CD14-positive monocyte (primary cell): Measurements from ENCODE around the gene GALNT17. TPM values are rescaled to one million over a fixed set of nuclear protein-coding genes. Genes with fewer than 3 reads are reported as not detected.

Experiments used
- DNase-seq, 3 donors: peaks; one replicate each; pipeline ENCODE4 v3.0.0-alpha.2; 2011 to 2022
- H2AFZ ChIP-seq: 2 replicates; pipeline ENCODE4 v1.6.0; 2012; ENCODE audit warnings: mild to moderate bottlenecking, low read depth, low read length, inconsistent platforms; ENCODE audit not compliant: insufficient read depth, poor library complexity, severe bottlenecking
- H3K27ac ChIP-seq, 2 donors: 1 replicate in 1 of 2; 2 replicates in 1 of 2; pipeline ENCODE4 v1.5.1; 2012 to 2013; ENCODE audit warnings: low read length in 2 of 2, control low read depth in 1 of 2, inconsistent platforms in 1 of 2, low read depth in 1 of 2, mild to moderate bottlenecking in 1 of 2
- H3K27me3 ChIP-seq, 2 donors: one replicate each; pipeline versions ENCODE4 v1.6.0 to v1.6.1; 2011 to 2013; ENCODE audit warnings: low read length in 2 of 2; ENCODE audit not compliant: control insufficient read depth in 2 of 2, insufficient read depth in 2 of 2
- H3K36me3 ChIP-seq, 2 donors: replicated peaks in 1 of 2; 1 replicate in 1 of 2; 2 replicates in 1 of 2; pipeline versions ENCODE4 v1.5.1 to v1.6.1; 2012 to 2013; ENCODE audit warnings: low read length in 2 of 2, control low read depth in 1 of 2, inconsistent platforms in 1 of 2, mild to moderate bottlenecking in 1 of 2; ENCODE audit not compliant: insufficient read depth in 2 of 2, control insufficient read depth in 1 of 2
- H3K4me1 ChIP-seq, 2 donors: 1 replicate in 1 of 2; 2 replicates in 1 of 2; pipeline versions ENCODE4 v1.5.1 to v1.6.1; 2012 to 2013; ENCODE audit warnings: low read length in 2 of 2, control low read depth in 1 of 2, inconsistent platforms in 1 of 2, mild to moderate bottlenecking in 1 of 2, moderate library complexity in 1 of 2; ENCODE audit not compliant: insufficient read depth in 2 of 2, control insufficient read depth in 1 of 2
- H3K4me2 ChIP-seq: replicated peaks from 2 replicates; pipeline ENCODE3; 2012; ENCODE audit warnings: low read length, moderate library complexity, mild to moderate bottlenecking; ENCODE audit not compliant: poor library complexity, severe bottlenecking; ENCODE audit errors: extremely low read depth
- H3K4me3 ChIP-seq, 3 experiments: fragments of 200-600 bp in 1 of 3; sonication (generic) in 1 of 3; replicated peaks in 1 of 3; 1 replicate in 2 of 3; 2 replicates in 1 of 3; pipeline ENCODE4 v1.5.1; 2011 to 2013; ENCODE audit warnings: low read length in 3 of 3, mild to moderate bottlenecking in 3 of 3, control low read depth in 2 of 3, low read depth in 2 of 3, inconsistent platforms in 1 of 3, moderate library complexity in 1 of 3
- H3K79me2 ChIP-seq: 2 replicates; pipeline ENCODE4 v1.6.0; 2012; ENCODE audit warnings: mild to moderate bottlenecking, control low read depth, inconsistent platforms, low read length, moderate library complexity; ENCODE audit not compliant: insufficient read depth
- H3K9ac ChIP-seq: 2 replicates; pipeline ENCODE4 v1.6.0; 2017; ENCODE audit warnings: low read length, mild to moderate bottlenecking; ENCODE audit not compliant: insufficient read depth, poor library complexity, severe bottlenecking
- H3K9me3 ChIP-seq, 2 donors: replicated peaks in 1 of 2; 1 replicate in 1 of 2; 2 replicates in 1 of 2; pipeline versions ENCODE4 v1.5.1 to v1.6.1; 2012 to 2013; ENCODE audit warnings: low read length in 2 of 2, control low read depth in 1 of 2; ENCODE audit not compliant: control insufficient read depth in 1 of 2, insufficient read depth in 1 of 2
- H4K20me1 ChIP-seq: 2 replicates; pipeline ENCODE4 v1.6.0; 2012; ENCODE audit warnings: mild to moderate bottlenecking, low read length, control low read depth, moderate library complexity; ENCODE audit not compliant: insufficient read depth
- H3K27ac Mint-ChIP-seq, 7 donors: one replicate each; pipeline ENCODE4 v1.8.0; 2020; ENCODE audit warnings: mild to moderate bottlenecking in 7 of 7, mixed read lengths in 7 of 7, moderate library complexity in 6 of 7, inconsistent platforms in 2 of 7
- H3K27me3 Mint-ChIP-seq, 3 donors: one replicate each; pipeline ENCODE4 v1.8.0; 2021 to 2022; ENCODE audit warnings: low read depth in 3 of 3, mild to moderate bottlenecking in 3 of 3, mixed read lengths in 3 of 3, moderate library complexity in 3 of 3, inconsistent platforms in 1 of 3
- H3K36me3 Mint-ChIP-seq, 2 donors: one replicate each; pipeline ENCODE4 v1.8.0; 2020; ENCODE audit warnings: mixed read lengths in 2 of 2, inconsistent platforms in 1 of 2, mild to moderate bottlenecking in 1 of 2
- H3K4me1 Mint-ChIP-seq: one replicate; pipeline ENCODE4 v1.8.0; 2020; ENCODE audit warnings: mild to moderate bottlenecking, mixed read lengths
- H3K4me3 Mint-ChIP-seq, 2 donors: one replicate each; pipeline ENCODE4 v1.8.0; 2020; ENCODE audit warnings: mild to moderate bottlenecking in 2 of 2, mixed read lengths in 2 of 2, moderate library complexity in 1 of 2
- H3K9me3 Mint-ChIP-seq, 7 donors: one replicate each; pipeline ENCODE4 v1.8.0; 2020 to 2022; ENCODE audit warnings: mixed read lengths in 7 of 7, mild to moderate bottlenecking in 6 of 7, moderate library complexity in 6 of 7, inconsistent platforms in 2 of 7
- CTCF ChIP-seq: fragments of 200-600 bp; IDR thresholded peaks from one replicate; pipeline ENCODE4 v1.8.0; 2022; ENCODE audit warnings: antibody characterized with exemption, mild to moderate bottlenecking
- WGBS: methylation state at CpG from one replicate; pipeline ENCODE4 v1.1.5; 2013; ENCODE audit warnings: missing lambda C conversion rate; ENCODE audit not compliant: insufficient coverage; 5-methylcytosine and 5-hydroxymethylcytosine counted together
- intact Hi-C, 2 donors: fragments of 100-400 bp; cut with micrococcal nuclease; formaldehyde crosslinking; loops; one replicate each; pipeline versions ENCODE4 v1.15.0 to v1.15.1; 2023
- polyA plus RNA-seq, 3 donors: library from polyadenylated mRNA; depleted of rRNA in 1 of 3; unstranded in 2 of 3; stranded (reverse) in 1 of 3; fragments of 300-500 nt in 2 of 3; fragments of >200 nt in 1 of 3; fragmentation: Illumina TruSeq in 2 of 3; gene quantifications; 1 replicate in 2 of 3; 2 replicates in 1 of 3; pipeline ENCODE4 v1.2.3, GENCODE V29; 2012 to 2021

Gene GALNT17
- polyA plus RNA-seq, 3 donors, result not detected

GRCh38 chr7:71691538-71691937, 559.6 kb downstream of the GALNT17 start:
- no peaks in the 10 kb centered on the region for H3K27me3 ChIP-seq
- TF ChIP-seq CTCF, result no peak
- Mint-ChIP-seq H3K36me3 (no peaks in the 10 kb centered on the region), H3K27ac (no peak overlapping the region), H3K4me3 (no peak overlapping the region), H3K9me3 (peaks cover 3 to 10% (median 3%) of the 10 kb centered on the region in 7 donors), H3K4me1 (no peaks in the 10 kb centered on the region), H3K27me3 (peaks cover 0 to 1% (median 1%) of the 10 kb centered on the region in 3 donors)
- no CpG with 5 or more reads among the region's 1 CpG for WGBS
- DNase-seq, result no peak
- no peak overlapping the region for H3K27ac ChIP-seq
- H3K4me3 ChIP-seq, result no peak overlapping the region
- no peak overlapping the region for H2AFZ ChIP-seq
- intact Hi-C loops, result no loop called here
- H3K4me1 ChIP-seq, result no peaks in the 10 kb centered on the region
- no peaks in the 10 kb centered on the region for H3K9me3 ChIP-seq
- H3K4me2 ChIP-seq, result no peak overlapping the region
- no peaks in the 10 kb centered on the region for H3K79me2 ChIP-seq
- H3K36me3 ChIP-seq, result no peaks in the 10 kb centered on the region
- H4K20me1 ChIP-seq, result no peaks in the 10 kb centered on the region
- H3K9ac ChIP-seq, result no peak overlapping the region

GRCh38 chr7:71694665-71695064, 562.7 kb downstream of the GALNT17 start:
- Mint-ChIP-seq H3K36me3 (no peaks in the 10 kb centered on the region), H3K27ac (peak overlapping the region in 1 of 7 donors; percentile 60), H3K4me1 (no peaks in the 10 kb centered on the region), H3K27me3 (peaks cover 0 to 3% (median 3%) of the 10 kb centered on the region in 3 donors), H3K9me3 (peaks cover 2 to 24% (median 8%) of the 10 kb centered on the region in 7 donors), H3K4me3 (no peak overlapping the region)
- Histone ChIP-seq H3K4me2 (no peak overlapping the region), H3K4me1 (no peaks in the 10 kb centered on the region), H3K9me3 (peaks cover 0 to 6% of the 10 kb centered on the region in 2 donors), H3K4me3 (no peak overlapping the region), H3K27me3 (no peaks in the 10 kb centered on the region), H3K79me2 (no peaks in the 10 kb centered on the region), H4K20me1 (no peaks in the 10 kb centered on the region), H3K36me3 (no peaks in the 10 kb centered on the region), H3K9ac (no peak overlapping the region), H2AFZ (no peak overlapping the region), H3K27ac (no peak overlapping the region)
- 81% methylated on average over 5 of the region's 6 CpGs for WGBS
- no peak for DNase-seq
- intact Hi-C loops, result no loop called here
- no peak for TF ChIP-seq CTCF
